ENCODE results near the gene FNBP1L.

DNA sequence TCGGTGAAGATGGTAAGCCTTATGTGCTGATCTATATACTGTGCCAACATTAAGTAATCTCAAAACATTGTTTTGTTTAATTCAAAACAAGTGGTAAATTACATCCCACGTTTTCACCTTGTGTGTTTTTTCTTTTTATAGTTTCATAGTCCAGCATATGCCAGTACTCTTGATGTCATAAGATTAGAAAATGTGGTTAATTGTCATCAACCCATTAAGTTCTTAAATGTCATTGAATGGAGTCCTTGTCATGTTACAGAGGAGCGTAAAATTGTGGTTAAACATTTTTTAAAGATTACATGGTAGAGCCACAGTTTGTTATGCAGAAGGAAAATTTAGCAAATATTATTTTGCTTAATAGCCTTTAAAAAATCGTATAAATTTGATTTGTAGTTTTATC, 93.1 kb downstream of the FNBP1L start:
- TF ChIP-seq ZNF311 (CRISPR knock-in tag; IDR thresholded peaks at IDR 0.05) (no peak), IRF2 (CRISPR knock-in tag; IDR thresholded peaks at IDR 0.05) (no peak), TBP (optimal IDR thresholded peaks at IDR 0.05; ENCODE audit: low read depth, low read length) (no peak), XRCC3 (IDR thresholded peaks at IDR 0.05) (no peak), RAD21 (CRISPR knock-in tag; conservative IDR thresholded peaks at IDR 0.05 in 1 of 2, IDR thresholded peaks at IDR 0.05 in 1 of 2) (no peak), POLR2A (conservative IDR thresholded peaks at IDR 0.05) (no peak), ZNF133 (CRISPR knock-in tag; IDR thresholded peaks at IDR 0.05) (no peak), NFATC3 (IDR thresholded peaks at IDR 0.05) (no peak)
- TF ChIP-seq, protein P1, sequence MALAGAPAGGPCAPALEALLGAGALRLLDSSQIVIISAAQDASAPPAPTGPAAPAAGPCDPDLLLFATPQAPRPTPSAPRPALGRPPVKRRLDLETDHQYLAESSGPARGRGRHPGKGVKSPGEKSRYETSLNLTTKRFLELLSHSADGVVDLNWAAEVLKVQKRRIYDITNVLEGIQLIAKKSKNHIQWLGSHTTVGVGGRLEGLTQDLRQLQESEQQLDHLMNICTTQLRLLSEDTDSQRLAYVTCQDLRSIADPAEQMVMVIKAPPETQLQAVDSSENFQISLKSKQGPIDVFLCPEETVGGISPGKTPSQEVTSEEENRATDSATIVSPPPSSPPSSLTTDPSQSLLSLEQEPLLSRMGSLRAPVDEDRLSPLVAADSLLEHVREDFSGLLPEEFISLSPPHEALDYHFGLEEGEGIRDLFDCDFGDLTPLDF (CRISPR knock-in tag; IDR thresholded peaks at IDR 0.05): no peak
- TF ChIP-seq, protein P2, sequence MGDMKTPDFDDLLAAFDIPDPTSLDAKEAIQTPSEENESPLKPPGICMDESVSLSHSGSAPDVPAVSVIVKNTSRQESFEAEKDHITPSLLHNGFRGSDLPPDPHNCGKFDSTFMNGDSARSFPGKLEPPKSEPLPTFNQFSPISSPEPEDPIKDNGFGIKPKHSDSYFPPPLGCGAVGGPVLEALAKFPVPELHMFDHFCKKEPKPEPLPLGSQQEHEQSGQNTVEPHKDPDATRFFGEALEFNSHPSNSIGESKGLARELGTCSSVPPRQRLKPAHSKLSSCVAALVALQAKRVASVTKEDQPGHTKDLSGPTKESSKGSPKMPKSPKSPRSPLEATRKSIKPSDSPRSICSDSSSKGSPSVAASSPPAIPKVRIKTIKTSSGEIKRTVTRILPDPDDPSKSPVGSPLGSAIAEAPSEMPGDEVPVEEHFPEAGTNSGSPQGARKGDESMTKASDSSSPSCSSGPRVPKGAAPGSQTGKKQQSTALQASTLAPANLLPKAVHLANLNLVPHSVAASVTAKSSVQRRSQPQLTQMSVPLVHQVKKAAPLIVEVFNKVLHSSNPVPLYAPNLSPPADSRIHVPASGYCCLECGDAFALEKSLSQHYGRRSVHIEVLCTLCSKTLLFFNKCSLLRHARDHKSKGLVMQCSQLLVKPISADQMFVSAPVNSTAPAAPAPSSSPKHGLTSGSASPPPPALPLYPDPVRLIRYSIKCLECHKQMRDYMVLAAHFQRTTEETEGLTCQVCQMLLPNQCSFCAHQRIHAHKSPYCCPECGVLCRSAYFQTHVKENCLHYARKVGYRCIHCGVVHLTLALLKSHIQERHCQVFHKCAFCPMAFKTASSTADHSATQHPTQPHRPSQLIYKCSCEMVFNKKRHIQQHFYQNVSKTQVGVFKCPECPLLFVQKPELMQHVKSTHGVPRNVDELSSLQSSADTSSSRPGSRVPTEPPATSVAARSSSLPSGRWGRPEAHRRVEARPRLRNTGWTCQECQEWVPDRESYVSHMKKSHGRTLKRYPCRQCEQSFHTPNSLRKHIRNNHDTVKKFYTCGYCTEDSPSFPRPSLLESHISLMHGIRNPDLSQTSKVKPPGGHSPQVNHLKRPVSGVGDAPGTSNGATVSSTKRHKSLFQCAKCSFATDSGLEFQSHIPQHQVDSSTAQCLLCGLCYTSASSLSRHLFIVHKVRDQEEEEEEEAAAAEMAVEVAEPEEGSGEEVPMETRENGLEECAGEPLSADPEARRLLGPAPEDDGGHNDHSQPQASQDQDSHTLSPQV (IDR thresholded peaks at IDR 0.05): no peak
- TF ChIP-seq, protein P3, sequence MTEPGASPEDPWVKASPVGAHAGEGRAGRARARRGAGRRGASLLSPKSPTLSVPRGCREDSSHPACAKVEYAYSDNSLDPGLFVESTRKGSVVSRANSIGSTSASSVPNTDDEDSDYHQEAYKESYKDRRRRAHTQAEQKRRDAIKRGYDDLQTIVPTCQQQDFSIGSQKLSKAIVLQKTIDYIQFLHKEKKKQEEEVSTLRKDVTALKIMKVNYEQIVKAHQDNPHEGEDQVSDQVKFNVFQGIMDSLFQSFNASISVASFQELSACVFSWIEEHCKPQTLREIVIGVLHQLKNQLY (CRISPR knock-in tag; conservative IDR thresholded peaks at IDR 0.05): no peak
- TF ChIP-seq, protein P4, sequence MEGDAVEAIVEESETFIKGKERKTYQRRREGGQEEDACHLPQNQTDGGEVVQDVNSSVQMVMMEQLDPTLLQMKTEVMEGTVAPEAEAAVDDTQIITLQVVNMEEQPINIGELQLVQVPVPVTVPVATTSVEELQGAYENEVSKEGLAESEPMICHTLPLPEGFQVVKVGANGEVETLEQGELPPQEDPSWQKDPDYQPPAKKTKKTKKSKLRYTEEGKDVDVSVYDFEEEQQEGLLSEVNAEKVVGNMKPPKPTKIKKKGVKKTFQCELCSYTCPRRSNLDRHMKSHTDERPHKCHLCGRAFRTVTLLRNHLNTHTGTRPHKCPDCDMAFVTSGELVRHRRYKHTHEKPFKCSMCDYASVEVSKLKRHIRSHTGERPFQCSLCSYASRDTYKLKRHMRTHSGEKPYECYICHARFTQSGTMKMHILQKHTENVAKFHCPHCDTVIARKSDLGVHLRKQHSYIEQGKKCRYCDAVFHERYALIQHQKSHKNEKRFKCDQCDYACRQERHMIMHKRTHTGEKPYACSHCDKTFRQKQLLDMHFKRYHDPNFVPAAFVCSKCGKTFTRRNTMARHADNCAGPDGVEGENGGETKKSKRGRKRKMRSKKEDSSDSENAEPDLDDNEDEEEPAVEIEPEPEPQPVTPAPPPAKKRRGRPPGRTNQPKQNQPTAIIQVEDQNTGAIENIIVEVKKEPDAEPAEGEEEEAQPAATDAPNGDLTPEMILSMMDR (IDR thresholded peaks at IDR 0.05 in 2 of 3, conservative IDR thresholded peaks at IDR 0.05 in 1 of 3; ENCODE audit: insufficient read depth in 2 of 3, low read depth in 1 of 3, low read length in 3 of 3): no peak
- TF ChIP-seq, protein P5, sequence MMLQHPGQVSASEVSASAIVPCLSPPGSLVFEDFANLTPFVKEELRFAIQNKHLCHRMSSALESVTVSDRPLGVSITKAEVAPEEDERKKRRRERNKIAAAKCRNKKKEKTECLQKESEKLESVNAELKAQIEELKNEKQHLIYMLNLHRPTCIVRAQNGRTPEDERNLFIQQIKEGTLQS (IDR thresholded peaks at IDR 0.05): no peak
- TF ChIP-seq, protein P5 (CRISPR knock-in tag; conservative IDR thresholded peaks at IDR 0.05): no peak
- TF ChIP-seq, protein P6, sequence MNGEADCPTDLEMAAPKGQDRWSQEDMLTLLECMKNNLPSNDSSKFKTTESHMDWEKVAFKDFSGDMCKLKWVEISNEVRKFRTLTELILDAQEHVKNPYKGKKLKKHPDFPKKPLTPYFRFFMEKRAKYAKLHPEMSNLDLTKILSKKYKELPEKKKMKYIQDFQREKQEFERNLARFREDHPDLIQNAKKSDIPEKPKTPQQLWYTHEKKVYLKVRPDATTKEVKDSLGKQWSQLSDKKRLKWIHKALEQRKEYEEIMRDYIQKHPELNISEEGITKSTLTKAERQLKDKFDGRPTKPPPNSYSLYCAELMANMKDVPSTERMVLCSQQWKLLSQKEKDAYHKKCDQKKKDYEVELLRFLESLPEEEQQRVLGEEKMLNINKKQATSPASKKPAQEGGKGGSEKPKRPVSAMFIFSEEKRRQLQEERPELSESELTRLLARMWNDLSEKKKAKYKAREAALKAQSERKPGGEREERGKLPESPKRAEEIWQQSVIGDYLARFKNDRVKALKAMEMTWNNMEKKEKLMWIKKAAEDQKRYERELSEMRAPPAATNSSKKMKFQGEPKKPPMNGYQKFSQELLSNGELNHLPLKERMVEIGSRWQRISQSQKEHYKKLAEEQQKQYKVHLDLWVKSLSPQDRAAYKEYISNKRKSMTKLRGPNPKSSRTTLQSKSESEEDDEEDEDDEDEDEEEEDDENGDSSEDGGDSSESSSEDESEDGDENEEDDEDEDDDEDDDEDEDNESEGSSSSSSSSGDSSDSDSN (IDR thresholded peaks at IDR 0.05; ENCODE audit: borderline replicate concordance in 1 of 2, low read depth in 2 of 2, low read length in 2 of 2): no peak
